ENCODE measurements around the gene DNASE1L3. TPM values are rescaled to one million over a fixed set of nuclear protein-coding genes. Genes with fewer than 3 reads are reported as not detected.

DNASE1L3 gene
- polyA plus RNA-seq, 3 donors: 0.19 TPM; not detected in 2

DNA sequence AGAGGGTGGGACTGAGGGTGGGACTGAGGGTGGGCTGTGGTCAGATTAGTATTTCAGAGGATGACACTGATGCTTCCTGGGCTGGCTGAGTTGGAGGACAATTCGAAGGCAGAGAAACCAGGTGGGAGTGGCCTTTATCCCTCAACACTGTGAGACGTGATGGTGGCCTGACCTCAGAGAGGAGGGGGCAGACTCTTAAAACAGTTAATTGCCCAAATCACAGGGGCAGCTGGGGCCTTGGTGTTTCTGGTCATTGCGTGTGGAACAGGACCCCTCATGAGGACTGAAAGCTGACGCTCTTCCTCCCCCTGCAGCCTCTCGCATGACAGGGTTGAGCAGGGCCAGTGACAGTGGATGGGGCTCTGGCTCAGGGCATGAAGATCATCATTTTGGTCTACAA, 18.7 kb downstream of the DNASE1L3 start:
- no peak for DNase-seq
- Mint-ChIP-seq H3K36me3 (no peaks in the 10 kb centered on the region), H3K27me3 (ENCODE audit: low read depth in 3 of 3) (peaks cover 0 to 1% (median 0%) of the 10 kb centered on the region in 3 donors), H3K4me1 (peaks cover 9% of the 10 kb centered on the region), H3K4me3 (no peak overlapping the region), H3K27ac (no peak overlapping the region), H3K9me3 (no peaks in the 10 kb centered on the region)
- Histone ChIP-seq H3K9ac (ENCODE audit: insufficient read depth, low read length, poor library complexity, severe bottlenecking) (no peak overlapping the region), H3K4me3 (replicated peaks in 1 of 3; ENCODE audit: low read depth in 2 of 3, low read length in 3 of 3) (no peak overlapping the region), H3K79me2 (ENCODE audit: insufficient read depth, low read length) (no peaks in the 10 kb centered on the region), H3K4me2 (replicated peaks; ENCODE audit: extremely low read depth, low read length, poor library complexity, severe bottlenecking) (no peak overlapping the region), H3K4me1 (ENCODE audit: control insufficient read depth in 1 of 2, insufficient read depth in 2 of 2, low read length in 2 of 2) (peaks cover 10 to 18% of the 10 kb centered on the region in 2 donors), H2AFZ (ENCODE audit: insufficient read depth, low read depth, low read length, poor library complexity, severe bottlenecking) (no peak overlapping the region), H3K9me3 (replicated peaks in 1 of 2; ENCODE audit: control insufficient read depth in 1 of 2, insufficient read depth in 1 of 2, low read length in 2 of 2) (no peaks in the 10 kb centered on the region), H4K20me1 (ENCODE audit: insufficient read depth, low read length) (no peaks in the 10 kb centered on the region), H3K36me3 (replicated peaks in 1 of 2; ENCODE audit: control insufficient read depth in 1 of 2, insufficient read depth in 2 of 2, low read length in 2 of 2) (no peaks in the 10 kb centered on the region), H3K27me3 (ENCODE audit: control insufficient read depth in 2 of 2, insufficient read depth in 2 of 2, low read length in 2 of 2) (no peaks in the 10 kb centered on the region), H3K27ac (ENCODE audit: low read depth in 1 of 2, low read length in 2 of 2) (no peak overlapping the region)
- intact Hi-C loops (cut with micrococcal nuclease): no loop called here
- WGBS (ENCODE audit: insufficient coverage): 72% methylated on average over 2 of the region's 5 CpGs
- TF ChIP-seq CTCF (IDR thresholded peaks at IDR 0.05): no peak

GRCh38 chr3:58191361-58191991, 19.3 kb downstream of the DNASE1L3 start:
- Mint-ChIP-seq H3K27ac (no peak overlapping the region), H3K9me3 (no peaks in the 10 kb centered on the region), H3K36me3 (no peaks in the 10 kb centered on the region), H3K4me3 (no peak overlapping the region), H3K27me3 (ENCODE audit: low read depth in 3 of 3) (peaks cover 0 to 1% (median 0%) of the 10 kb centered on the region in 3 donors), H3K4me1 (peaks cover 6% of the 10 kb centered on the region)
- no peak for DNase-seq
- Histone ChIP-seq H3K9ac (ENCODE audit: insufficient read depth, low read length, poor library complexity, severe bottlenecking) (no peak overlapping the region), H3K4me1 (ENCODE audit: control insufficient read depth in 1 of 2, insufficient read depth in 2 of 2, low read length in 2 of 2) (peaks cover 5 to 13% of the 10 kb centered on the region in 2 donors), H3K4me2 (replicated peaks; ENCODE audit: extremely low read depth, low read length, poor library complexity, severe bottlenecking) (no peak overlapping the region), H4K20me1 (ENCODE audit: insufficient read depth, low read length) (no peaks in the 10 kb centered on the region), H3K27ac (ENCODE audit: low read depth in 1 of 2, low read length in 2 of 2) (no peak overlapping the region), H3K27me3 (ENCODE audit: control insufficient read depth in 2 of 2, insufficient read depth in 2 of 2, low read length in 2 of 2) (no peaks in the 10 kb centered on the region), H3K79me2 (ENCODE audit: insufficient read depth, low read length) (no peaks in the 10 kb centered on the region), H3K4me3 (replicated peaks in 1 of 3; ENCODE audit: low read depth in 2 of 3, low read length in 3 of 3) (no peak overlapping the region), H2AFZ (ENCODE audit: insufficient read depth, low read depth, low read length, poor library complexity, severe bottlenecking) (no peak overlapping the region), H3K9me3 (replicated peaks in 1 of 2; ENCODE audit: control insufficient read depth in 1 of 2, insufficient read depth in 1 of 2, low read length in 2 of 2) (no peaks in the 10 kb centered on the region), H3K36me3 (replicated peaks in 1 of 2; ENCODE audit: control insufficient read depth in 1 of 2, insufficient read depth in 2 of 2, low read length in 2 of 2) (no peaks in the 10 kb centered on the region)
- intact Hi-C loops (cut with micrococcal nuclease): loop anchor here in 1 of 2 donors (2.0 kb wide), 1 partner anchor 105 kb away; no protein-coding TSS in a partner anchor
- no peak for TF ChIP-seq CTCF (IDR thresholded peaks at IDR 0.05)
- WGBS (ENCODE audit: insufficient coverage): 85% methylated on average over 8 of the region's 10 CpGs

Measured in CD14-positive monocyte (primary cell).